ENCODE results near the gene HSPA1A.
"Not testable (repeated sequence)": the region's sequence is repeated elsewhere in the genome, so short reads cannot be mapped to it uniquely, and the experiment has no call there.

HSPA1A gene

DNA sequence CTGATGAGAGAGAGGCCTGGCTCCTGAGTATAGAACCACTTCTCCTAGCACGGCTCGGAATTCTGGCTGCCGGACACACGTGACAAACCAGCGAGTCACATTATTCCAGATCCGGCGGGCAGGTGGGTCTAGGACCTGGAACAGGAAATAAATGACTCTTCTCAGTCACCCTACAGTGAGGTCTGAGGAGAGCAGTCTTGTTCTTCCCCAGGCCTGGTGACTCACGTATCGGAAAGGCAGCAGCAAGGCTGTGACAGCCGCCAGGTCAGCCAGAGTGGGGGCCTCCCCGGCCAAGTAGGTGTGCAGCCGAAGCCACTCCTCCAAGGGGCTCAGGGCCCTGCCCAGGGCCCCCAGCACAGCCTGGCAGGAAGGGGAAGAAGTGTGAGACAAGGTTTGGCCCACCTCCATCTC is 22.6 kb upstream of the HSPA1A start:
- TF ChIP-seq, protein P1, sequence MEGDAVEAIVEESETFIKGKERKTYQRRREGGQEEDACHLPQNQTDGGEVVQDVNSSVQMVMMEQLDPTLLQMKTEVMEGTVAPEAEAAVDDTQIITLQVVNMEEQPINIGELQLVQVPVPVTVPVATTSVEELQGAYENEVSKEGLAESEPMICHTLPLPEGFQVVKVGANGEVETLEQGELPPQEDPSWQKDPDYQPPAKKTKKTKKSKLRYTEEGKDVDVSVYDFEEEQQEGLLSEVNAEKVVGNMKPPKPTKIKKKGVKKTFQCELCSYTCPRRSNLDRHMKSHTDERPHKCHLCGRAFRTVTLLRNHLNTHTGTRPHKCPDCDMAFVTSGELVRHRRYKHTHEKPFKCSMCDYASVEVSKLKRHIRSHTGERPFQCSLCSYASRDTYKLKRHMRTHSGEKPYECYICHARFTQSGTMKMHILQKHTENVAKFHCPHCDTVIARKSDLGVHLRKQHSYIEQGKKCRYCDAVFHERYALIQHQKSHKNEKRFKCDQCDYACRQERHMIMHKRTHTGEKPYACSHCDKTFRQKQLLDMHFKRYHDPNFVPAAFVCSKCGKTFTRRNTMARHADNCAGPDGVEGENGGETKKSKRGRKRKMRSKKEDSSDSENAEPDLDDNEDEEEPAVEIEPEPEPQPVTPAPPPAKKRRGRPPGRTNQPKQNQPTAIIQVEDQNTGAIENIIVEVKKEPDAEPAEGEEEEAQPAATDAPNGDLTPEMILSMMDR (IDR thresholded peaks at IDR 0.05; ENCODE audit: low read length, missing control alignments): no peak
- peak; percentile 27 for DNase-seq (ENCODE audit: low read depth)
- no peak overlapping the region for H3K4me3 ChIP-seq (replicated peaks; ENCODE audit: low read depth, low read length)

DNA sequence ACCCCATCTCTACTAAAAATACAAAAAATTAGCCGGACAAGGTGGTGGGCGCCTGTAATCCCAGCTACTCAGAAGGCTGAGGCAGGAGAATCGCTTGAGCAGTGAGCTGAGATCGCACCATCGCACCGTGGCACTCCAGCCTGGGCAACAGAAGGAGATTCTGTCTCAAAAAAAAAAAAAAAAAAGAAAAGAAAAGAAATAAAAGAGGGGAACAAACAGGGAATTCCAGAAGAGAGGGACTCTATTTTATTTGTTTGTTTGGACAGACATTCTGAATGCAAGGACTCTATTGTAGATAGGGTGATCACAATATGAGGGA is 21.5 kb upstream of the HSPA1A start:
- H3K4me3 ChIP-seq (replicated peaks; ENCODE audit: low read depth, low read length): peak overlapping the region; percentile 91
- not testable (repeated sequence) for DNase-seq (ENCODE audit: low read depth)

DNA sequence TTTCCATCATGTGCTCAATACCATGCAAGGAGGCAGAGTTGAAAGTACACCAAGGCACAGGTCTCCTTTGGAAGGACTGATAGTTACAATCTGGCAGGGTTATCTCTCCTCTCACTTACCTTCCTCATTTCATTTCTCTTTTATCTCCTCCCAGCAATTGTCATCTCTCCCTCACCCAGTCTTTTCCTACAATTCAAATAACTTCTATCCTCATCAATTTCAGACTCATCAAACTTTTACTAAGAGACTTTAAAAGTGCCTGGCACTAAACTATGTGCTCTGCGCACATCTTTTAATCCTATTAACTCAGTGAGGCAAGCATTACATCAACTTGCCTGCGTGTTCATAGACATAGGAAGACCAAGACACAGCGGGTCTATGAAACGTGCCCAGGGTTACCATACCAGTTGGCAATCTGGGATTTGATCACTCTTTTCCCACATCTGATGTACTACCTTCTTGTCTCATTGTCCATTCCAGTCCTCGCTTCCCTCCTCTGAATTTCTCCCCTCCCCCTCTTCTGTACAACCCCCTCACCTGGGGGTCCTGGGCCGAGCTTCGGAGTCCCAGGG is 21.0 kb upstream of the HSPA1A start:
- peak; percentile 36 for DNase-seq (ENCODE audit: low read depth)
- TF ChIP-seq, protein P1 (IDR thresholded peaks at IDR 0.05; ENCODE audit: low read length, missing control alignments): no peak
- H3K4me3 ChIP-seq (replicated peaks; ENCODE audit: low read depth, low read length): peak overlapping the region; percentile 91

DNA sequence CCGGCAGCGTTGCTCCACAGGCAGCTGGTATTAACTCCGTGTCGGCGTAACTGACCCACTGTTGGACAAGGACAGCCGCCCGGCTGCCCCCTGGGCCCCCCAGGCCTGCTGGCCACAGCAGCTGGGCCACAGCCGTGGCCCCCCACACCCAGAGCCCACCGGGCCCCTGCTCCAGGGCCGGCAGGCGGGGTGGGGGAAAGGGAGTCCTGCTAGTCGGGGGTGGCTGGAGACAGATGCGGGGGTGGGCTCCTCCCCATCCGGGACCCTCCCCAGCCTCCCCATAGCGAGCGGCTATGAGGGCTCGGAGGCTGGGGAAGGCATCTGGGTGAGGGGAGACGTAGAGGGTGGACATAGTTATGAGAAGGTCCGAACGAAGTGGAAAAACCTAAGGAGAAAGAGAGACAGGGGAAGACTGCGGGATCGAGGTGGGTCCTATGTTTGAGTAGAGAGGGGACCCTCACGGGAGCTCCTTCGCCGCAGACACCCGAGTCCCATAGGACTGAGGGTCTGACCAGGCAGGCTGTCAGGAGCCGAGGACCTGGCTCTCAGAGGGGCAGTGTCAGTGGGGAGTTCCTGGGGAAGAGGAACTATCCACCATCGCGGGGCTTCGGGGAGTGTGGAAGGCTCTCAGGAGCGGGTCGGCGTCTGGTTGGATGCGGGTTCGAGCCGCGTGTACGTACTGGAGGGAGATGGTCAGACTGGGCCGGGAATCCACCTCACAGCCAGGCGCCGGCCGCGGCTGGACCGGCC is 20.3 kb upstream of the HSPA1A start:
- TF ChIP-seq, protein P1 (IDR thresholded peaks at IDR 0.05; ENCODE audit: low read length, missing control alignments): no peak

DNA sequence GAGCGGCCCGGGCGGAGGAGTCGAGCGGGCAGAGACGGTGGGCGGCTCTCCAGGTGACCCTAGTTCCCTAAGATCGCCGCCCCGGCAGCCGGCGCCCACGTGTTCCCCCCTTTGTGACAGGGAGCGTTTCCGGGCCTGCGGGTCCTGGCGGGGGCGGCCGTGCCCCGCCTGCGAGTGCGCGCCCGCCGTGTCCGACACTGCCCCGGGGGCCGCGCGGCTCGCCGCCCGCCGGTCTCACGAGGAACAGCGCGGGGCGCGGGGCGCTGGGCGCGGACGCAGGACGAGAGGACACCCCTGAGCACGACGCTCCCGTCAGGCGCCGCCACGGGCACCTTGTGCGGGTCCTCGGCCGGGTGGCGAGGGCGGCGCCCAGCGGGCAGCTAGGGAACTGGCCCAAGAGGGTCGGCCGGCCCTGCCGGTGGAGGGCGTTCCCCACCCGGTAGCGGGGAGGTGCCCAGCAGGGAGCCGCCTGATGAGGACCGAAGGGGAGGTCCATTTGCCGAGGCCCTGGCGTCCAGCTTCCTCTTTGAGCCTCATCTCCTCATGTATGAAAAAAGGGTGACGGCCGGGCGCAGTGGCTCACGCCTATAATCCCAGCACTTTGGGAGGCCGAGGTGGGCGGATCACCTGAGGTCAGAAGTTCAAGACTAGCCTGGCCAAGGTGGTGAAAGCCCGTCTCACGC is 19.6 kb upstream of the HSPA1A start, which contains the start of gene VARS1:
Gene VARS1 (minus strand): TSS at position 137 of the 683 bp plus-strand sequence. CDS start 535 bp downstream, outside the sequence.
- peak; percentile 92 for DNase-seq (ENCODE audit: low read depth)
- TF ChIP-seq, protein P1 (IDR thresholded peaks at IDR 0.05; ENCODE audit: low read length, missing control alignments): peak; percentile 46
- peak within 1 kb of the TSS; percentile 91 for H3K4me3 ChIP-seq (replicated peaks; ENCODE audit: low read depth, low read length)

More for the DNA sequence above, 20.3 kb upstream of the HSPA1A start:
- peak overlapping the region; percentile 91 for H3K4me3 ChIP-seq (replicated peaks; ENCODE audit: low read depth, low read length)
- no peak for DNase-seq (ENCODE audit: low read depth)

DNA sequence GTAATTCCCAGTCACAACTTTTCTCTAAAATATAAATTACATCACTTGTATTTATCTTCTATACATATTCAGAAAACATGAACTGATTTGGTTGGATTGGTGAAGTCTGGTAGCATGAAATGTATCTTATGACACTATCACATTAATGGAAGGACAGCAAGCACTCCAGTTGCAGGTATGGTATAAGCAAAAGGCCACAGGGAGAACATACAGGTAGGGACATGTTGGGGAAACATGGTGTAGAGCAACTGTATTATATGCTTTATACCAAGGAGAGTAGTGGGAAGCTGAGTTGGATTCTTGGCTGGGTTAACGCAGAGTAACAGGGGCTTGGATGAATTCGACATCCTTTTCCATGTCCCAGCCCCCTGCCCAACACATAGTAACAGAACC is 18.4 kb upstream of the HSPA1A start:
- TF ChIP-seq, protein P1 (IDR thresholded peaks at IDR 0.05; ENCODE audit: low read length, missing control alignments): no peak
- H3K4me3 ChIP-seq (replicated peaks; ENCODE audit: low read depth, low read length): no peak overlapping the region
- no peak for DNase-seq (ENCODE audit: low read depth)

DNA sequence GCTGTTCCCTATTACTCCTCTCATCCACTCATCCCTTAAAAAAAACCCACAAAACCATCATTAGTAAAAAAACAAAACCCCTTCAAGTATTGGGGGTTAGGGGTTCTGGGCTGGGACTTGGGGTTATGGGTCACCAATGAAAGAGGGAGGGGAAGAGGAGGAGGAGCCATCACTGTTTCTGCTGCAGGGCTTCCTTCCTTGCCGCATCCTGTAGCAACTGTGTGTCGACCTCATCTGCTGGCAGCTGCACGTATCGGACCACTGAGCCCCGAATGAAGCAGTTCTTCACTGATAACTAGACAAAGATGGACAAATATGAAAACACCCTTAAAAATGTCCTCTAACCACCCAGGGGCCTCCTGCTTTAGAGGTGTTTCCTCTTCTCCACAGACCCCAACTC is 17.8 kb upstream of the HSPA1A start:
- no peak overlapping the region for H3K4me3 ChIP-seq (replicated peaks; ENCODE audit: low read depth, low read length)
- TF ChIP-seq, protein P1 (IDR thresholded peaks at IDR 0.05; ENCODE audit: low read length, missing control alignments): no peak
- no peak for DNase-seq (ENCODE audit: low read depth)
